HEK293 (cell line): ENCODE results near the gene CPNE5.
A peak's percentile ranks its signal among the peaks of the same experiment; 100 is the strongest.

Experiments used
- CTCF ChIA-PET: fragments of 350-600 bp; formaldehyde crosslinking; extraction: SDS; loops from one replicate; lab custom pipeline; 2021; ENCODE audit warnings: antibody characterized with exemption; lab: Yijun Ruan, JAX
- POLR2A ChIA-PET: fragments of 300-600 bp; formaldehyde crosslinking; extraction: SDS; loops from one replicate; lab custom pipeline; 2020; ENCODE audit warnings: antibody characterized with exemption, inconsistent platforms; lab: Yijun Ruan, JAX
- H3K27ac ChIP-seq: fragments of 200-500 bp; sonication (Bioruptor generic); 2 replicates; pipeline ENCODE4 v1.5.1; 2014; ENCODE audit warnings: low read depth, low read length, control low read depth, inconsistent platforms; ENCODE audit errors: extremely low read depth
- H3K36me3 ChIP-seq, 2 experiments: fragments of 200-500 bp in 1 of 2; sonication (Bioruptor generic) in 1 of 2; 1 replicate in 1 of 2; 2 replicates in 1 of 2; pipeline ENCODE4 v1.5.1; 2014 to 2017; ENCODE audit warnings: inconsistent platforms in 2 of 2, low read length in 2 of 2; ENCODE audit not compliant: control insufficient read depth in 2 of 2, insufficient read depth in 1 of 2
- H3K4me1 ChIP-seq: fragments of 200-500 bp; sonication (Bioruptor generic); 2 replicates; pipeline ENCODE4 v1.5.1; 2014; ENCODE audit warnings: mild to moderate bottlenecking, low read length, inconsistent platforms; ENCODE audit not compliant: control insufficient read depth, insufficient read depth
- H3K4me3 ChIP-seq: 2 replicates; pipeline ENCODE4 v1.5.1; 2011; ENCODE audit warnings: low read depth, mild to moderate bottlenecking, control low read depth, low read length, moderate library complexity
- H3K9me3 ChIP-seq: fragments of 200-500 bp; sonication (Bioruptor generic); 2 replicates; pipeline ENCODE4 v1.5.1; 2014; ENCODE audit warnings: low read depth, low read length, inconsistent platforms; ENCODE audit not compliant: control insufficient read depth, insufficient read depth
- GFI1B ChIP-seq: fragments of 450-650 bp; formaldehyde crosslinking; IDR thresholded peaks from 2 replicates; pipeline ENCODE4 v1.5.1; 2016; ENCODE audit warnings: missing biosample characterization, missing genetic modification characterization
- GLI4 ChIP-seq: fragments of 450-650 bp; formaldehyde crosslinking; IDR thresholded peaks from 2 replicates; pipeline ENCODE4 v1.5.1; 2016; ENCODE audit warnings: missing biosample characterization, missing genetic modification characterization
- KLF17 ChIP-seq: fragments of 450-650 bp; formaldehyde crosslinking; IDR thresholded peaks from 2 replicates; pipeline ENCODE4 v1.5.1; 2016; ENCODE audit warnings: missing biosample characterization, missing genetic modification characterization
- MEIS1 ChIP-seq: sonication (generic); formaldehyde crosslinking; IDR thresholded peaks from 2 replicates; pipeline ENCODE4 v1.8.1; 2022; ENCODE audit warnings: missing genetic modification reagents, mild to moderate bottlenecking, borderline replicate concordance
- PRDM10 ChIP-seq: fragments of 450-650 bp; formaldehyde crosslinking; IDR thresholded peaks from 2 replicates; pipeline ENCODE4 v1.5.1; 2016; ENCODE audit warnings: missing biosample characterization, missing genetic modification characterization
- SCRT2 ChIP-seq: fragments of 450-650 bp; formaldehyde crosslinking; IDR thresholded peaks from 2 replicates; pipeline ENCODE4 v1.5.1; 2016; ENCODE audit warnings: missing biosample characterization, missing genetic modification characterization
- ZNF155 ChIP-seq: fragments of 450-650 bp; formaldehyde crosslinking; IDR thresholded peaks from 2 replicates; pipeline ENCODE4 v1.5.1; 2016; ENCODE audit warnings: missing biosample characterization, missing genetic modification characterization
- ZNF311 ChIP-seq: fragments of 450-650 bp; formaldehyde crosslinking; IDR thresholded peaks from 2 replicates; pipeline ENCODE4 v1.5.1; 2017; ENCODE audit warnings: missing biosample characterization, missing genetic modification characterization, borderline replicate concordance
- ZNF426 ChIP-seq: fragments of 450-650 bp; formaldehyde crosslinking; IDR thresholded peaks from 2 replicates; pipeline ENCODE4 v1.5.1; 2017; ENCODE audit warnings: missing biosample characterization, missing genetic modification characterization, mild to moderate bottlenecking, inconsistent platforms, moderate library complexity
- ZNF560 ChIP-seq: fragments of 450-650 bp; formaldehyde crosslinking; IDR thresholded peaks from 2 replicates; pipeline ENCODE4 v1.5.1; 2017; ENCODE audit warnings: missing biosample characterization, missing genetic modification characterization, borderline replicate concordance
- ZNF600 ChIP-seq: fragments of 450-650 bp; formaldehyde crosslinking; IDR thresholded peaks from 2 replicates; pipeline ENCODE4 v1.5.1; 2016; ENCODE audit warnings: missing biosample characterization, missing genetic modification characterization
- ZNF629 ChIP-seq: fragments of 450-650 bp; formaldehyde crosslinking; IDR thresholded peaks from 2 replicates; pipeline ENCODE4 v1.5.1; 2017; ENCODE audit warnings: missing biosample characterization, missing genetic modification characterization
- ZNF670 ChIP-seq: fragments of 450-650 bp; formaldehyde crosslinking; IDR thresholded peaks from 2 replicates; pipeline ENCODE4 v1.5.1; 2016; ENCODE audit warnings: missing biosample characterization, missing genetic modification characterization, low read depth
- ZNF843 ChIP-seq: fragments of 450-650 bp; formaldehyde crosslinking; IDR thresholded peaks from 2 replicates; pipeline ENCODE4 v1.5.1; 2016; ENCODE audit warnings: missing biosample characterization, missing genetic modification characterization
- ZSCAN30 ChIP-seq: fragments of 450-650 bp; IDR thresholded peaks from 2 replicates; pipeline ENCODE4 v1.5.1; 2018; ENCODE audit warnings: missing biosample characterization, mild to moderate bottlenecking, missing genetic modification characterization, moderate library complexity
- ZSCAN4 ChIP-seq: fragments of 450-650 bp; formaldehyde crosslinking; IDR thresholded peaks from 2 replicates; pipeline ENCODE4 v1.5.1; 2017; ENCODE audit warnings: missing biosample characterization, missing genetic modification characterization

The CPNE5 gene

GRCh38 chr6:36734486-36735060 lies 104.7 kb downstream of the CPNE5 start:
- TF ChIP-seq ZNF426 (tag by site-specific recombination) = no peak
- no peak for TF ChIP-seq ZNF155 (tag by site-specific recombination)
- TF ChIP-seq GLI4 (tag by site-specific recombination) = no peak
- no peak for TF ChIP-seq KLF17 (tag by site-specific recombination)
- no peak for TF ChIP-seq ZNF600 (tag by site-specific recombination)
- no peak for TF ChIP-seq ZNF670 (tag by site-specific recombination)
- TF ChIP-seq ZSCAN4 (tag by site-specific recombination) = no peak
- no peak for TF ChIP-seq ZNF560 (tag by site-specific recombination)
- no peak for TF ChIP-seq MEIS1 (CRISPR knock-in tag)
- TF ChIP-seq ZNF843 = no peak
- no peak for TF ChIP-seq ZSCAN30 (tag by site-specific recombination)
- Histone ChIP-seq H3K27ac (no peak overlapping the region), H3K4me1 (no peaks in the 10 kb centered on the region), H3K9me3 (no peaks in the 10 kb centered on the region), H3K36me3 (no peaks in the 10 kb centered on the region), H3K4me3 (no peak overlapping the region)
- ChIA-PET POLR2A (no interaction called here), CTCF (interaction anchor here (0.6 to 2.7 kb wide), 7 partner anchors 10 to 131 kb away, joined by 5 to 16 read pairs (median 6); no protein-coding TSS in a partner anchor)

GRCh38 chr6:36733300-36733699 lies 105.9 kb downstream of the CPNE5 start:
- POLR2A ChIA-PET = no interaction called here
- Histone ChIP-seq H3K27ac (no peak overlapping the region), H3K4me3 (no peak overlapping the region), H3K36me3 (no peaks in the 10 kb centered on the region), H3K9me3 (no peaks in the 10 kb centered on the region), H3K4me1 (no peaks in the 10 kb centered on the region)
- CTCF ChIA-PET = interaction anchor here (0.7 to 2.7 kb wide), 9 partner anchors 9 to 119 kb away, joined by 3 to 19 read pairs (median 4); no protein-coding TSS in a partner anchor
- TF ChIP-seq ZNF311 (tag by site-specific recombination) (no peak), GFI1B (no peak), SCRT2 (tag by site-specific recombination) (peak; percentile 60)

GRCh38 chr6:36731622-36732310 lies 107.5 kb downstream of the CPNE5 start:
- ChIA-PET POLR2A (no interaction called here), CTCF (interaction anchor here (1.1 to 4.5 kb wide), 6 partner anchors 7 to 391 kb away, joined by 3 to 25 read pairs (median 8); no protein-coding TSS in a partner anchor)
- TF ChIP-seq ZNF629 (tag by site-specific recombination) = no peak
- peak; percentile 31; the same call in 1 of the 2 replicates for TF ChIP-seq PRDM10
- Histone ChIP-seq H3K9me3 (no peaks in the 10 kb centered on the region), H3K4me1 (no peaks in the 10 kb centered on the region), H3K36me3 (no peaks in the 10 kb centered on the region), H3K4me3 (no peak overlapping the region), H3K27ac (no peak overlapping the region)
